Uterus (tissue), 2 donors: ENCODE data around the gene CTDSPL.

Experiments
- POLR2A ChIP-seq, 2 donors: fragments of 450-650 bp; IDR thresholded peaks; one replicate each; pipeline ENCODE4 v1.6.1; 2016; ENCODE audit warnings: antibody characterized with exemption in 2 of 2, mild to moderate bottlenecking in 1 of 2, moderate library complexity in 1 of 2
- TF ChIP-seq, protein P1 (sequence below), 4 experiments: fragments of 200-600 bp in 2 of 4; fragments of 450-650 bp in 2 of 4; sonication (generic) in 2 of 4; IDR thresholded peaks; one replicate each; pipeline ENCODE4 v1.5.1; 2016 to 2019; ENCODE audit warnings: antibody characterized with exemption in 4 of 4, mild to moderate bottlenecking in 2 of 4, moderate library complexity in 1 of 4

DNA sequence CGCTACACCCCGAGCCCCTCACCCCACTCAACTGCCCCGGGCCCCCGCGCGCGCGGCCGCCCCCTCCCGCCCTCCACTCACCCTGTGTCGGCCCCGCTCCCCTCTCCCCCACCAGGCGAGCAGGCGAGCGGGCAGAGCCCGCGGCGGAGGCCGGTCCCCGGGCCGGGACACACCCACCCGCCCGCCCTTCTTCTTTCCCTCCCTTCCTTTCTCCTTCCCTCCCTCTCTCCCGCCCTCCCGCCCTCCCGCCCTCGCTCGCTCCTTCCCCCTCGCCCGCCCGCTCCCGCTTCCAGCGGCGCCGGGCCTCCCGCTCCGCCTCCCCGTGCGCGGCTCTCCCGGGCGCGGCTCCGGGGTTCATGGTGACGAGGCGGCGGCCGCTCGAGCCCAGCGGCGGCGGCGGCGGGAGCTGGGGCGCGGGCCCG, at the start of gene CTDSPL:
- TF ChIP-seq, protein P1, sequence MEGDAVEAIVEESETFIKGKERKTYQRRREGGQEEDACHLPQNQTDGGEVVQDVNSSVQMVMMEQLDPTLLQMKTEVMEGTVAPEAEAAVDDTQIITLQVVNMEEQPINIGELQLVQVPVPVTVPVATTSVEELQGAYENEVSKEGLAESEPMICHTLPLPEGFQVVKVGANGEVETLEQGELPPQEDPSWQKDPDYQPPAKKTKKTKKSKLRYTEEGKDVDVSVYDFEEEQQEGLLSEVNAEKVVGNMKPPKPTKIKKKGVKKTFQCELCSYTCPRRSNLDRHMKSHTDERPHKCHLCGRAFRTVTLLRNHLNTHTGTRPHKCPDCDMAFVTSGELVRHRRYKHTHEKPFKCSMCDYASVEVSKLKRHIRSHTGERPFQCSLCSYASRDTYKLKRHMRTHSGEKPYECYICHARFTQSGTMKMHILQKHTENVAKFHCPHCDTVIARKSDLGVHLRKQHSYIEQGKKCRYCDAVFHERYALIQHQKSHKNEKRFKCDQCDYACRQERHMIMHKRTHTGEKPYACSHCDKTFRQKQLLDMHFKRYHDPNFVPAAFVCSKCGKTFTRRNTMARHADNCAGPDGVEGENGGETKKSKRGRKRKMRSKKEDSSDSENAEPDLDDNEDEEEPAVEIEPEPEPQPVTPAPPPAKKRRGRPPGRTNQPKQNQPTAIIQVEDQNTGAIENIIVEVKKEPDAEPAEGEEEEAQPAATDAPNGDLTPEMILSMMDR (IDR thresholded peaks at IDR 0.05) = no peak
- TF ChIP-seq POLR2A (IDR thresholded peaks at IDR 0.05) = no peak
